ENCODE data around the gene CPED1.

The CPED1 gene

DNA sequence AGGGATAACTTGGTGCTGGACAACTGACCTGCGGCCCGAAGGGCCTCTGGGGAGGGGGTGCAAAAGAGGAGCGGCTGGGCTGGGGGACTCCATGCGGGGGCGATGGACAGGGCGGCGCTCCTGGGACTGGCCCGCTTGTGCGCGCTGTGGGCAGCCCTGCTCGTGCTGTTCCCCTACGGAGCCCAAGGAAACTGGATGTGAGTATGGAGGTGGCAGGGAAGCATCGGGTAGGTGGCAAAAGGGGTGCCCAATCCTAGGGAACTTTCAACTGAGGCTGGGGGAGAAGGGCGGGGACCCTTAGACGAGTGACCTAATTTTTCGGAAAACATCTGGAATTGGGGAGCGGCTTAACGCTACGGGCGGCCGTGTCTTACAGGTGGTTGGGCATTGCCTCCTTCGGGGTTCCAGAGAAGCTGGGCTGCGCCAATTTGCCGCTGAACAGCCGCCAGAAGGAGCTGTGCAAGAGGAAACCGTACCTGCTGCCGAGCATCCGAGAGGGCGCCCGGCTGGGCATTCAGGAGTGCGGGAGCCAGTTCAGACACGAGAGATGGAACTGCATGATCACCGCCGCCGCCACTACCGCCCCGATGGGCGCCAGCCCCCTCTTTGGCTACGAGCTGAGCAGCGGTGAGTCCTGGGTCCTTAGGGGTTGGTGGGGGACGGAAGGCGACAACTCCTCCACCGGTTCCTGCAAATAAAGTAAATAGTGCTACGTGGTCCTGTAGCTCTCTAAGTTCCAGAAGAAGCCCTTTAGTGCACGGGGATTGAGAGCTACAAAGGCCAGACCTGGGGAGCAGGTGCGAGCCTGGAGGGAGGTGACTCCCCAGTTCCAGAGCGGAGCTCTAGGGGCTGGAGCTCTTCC lies 340.9 kb downstream of the CPED1 start:
- DNase-seq (ENCODE audit: insufficient read length, low spot score): no peak
- FAIRE-seq: peak; percentile 55

DNA sequence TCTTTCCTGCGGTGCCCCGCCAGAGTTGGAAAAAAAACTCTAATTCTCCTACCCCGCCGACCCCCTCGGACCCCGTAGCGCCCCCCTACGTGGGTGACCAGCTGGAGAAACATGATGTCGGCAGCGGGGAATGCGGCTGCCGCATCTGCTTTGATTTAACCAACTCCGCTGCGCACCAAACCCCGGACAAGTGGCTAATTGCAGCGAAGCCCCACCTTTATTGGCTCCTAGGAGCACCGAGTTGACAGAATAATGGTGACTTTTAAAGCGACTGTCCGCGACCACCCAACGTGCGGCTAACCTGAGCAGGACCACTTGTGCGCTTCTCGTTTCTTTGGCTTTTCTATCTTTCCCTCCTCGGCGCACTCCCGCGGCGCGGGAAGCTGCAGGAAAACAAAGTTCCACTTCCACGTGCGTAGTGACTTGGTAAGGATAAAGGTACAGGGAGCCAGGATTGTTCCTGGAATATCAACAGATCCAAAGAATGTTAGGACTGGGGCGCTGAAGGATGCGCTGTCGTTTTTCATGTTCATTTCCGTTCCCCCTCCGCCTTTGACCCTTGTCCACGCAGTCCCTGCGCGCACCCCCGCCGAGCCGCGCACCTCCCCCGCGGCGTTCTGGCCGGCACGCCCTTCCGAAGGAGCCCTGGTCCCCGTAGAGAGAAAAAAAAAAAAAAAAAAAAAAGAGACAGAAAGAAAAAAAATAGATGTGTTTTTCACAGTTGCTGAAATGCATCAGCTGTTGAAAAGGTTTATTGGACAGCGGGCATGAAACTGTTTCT lies 341.7 kb downstream of the CPED1 start:
- DNase-seq (ENCODE audit: insufficient read length, low spot score) (no peak), FAIRE-seq (no peak)

DNA sequence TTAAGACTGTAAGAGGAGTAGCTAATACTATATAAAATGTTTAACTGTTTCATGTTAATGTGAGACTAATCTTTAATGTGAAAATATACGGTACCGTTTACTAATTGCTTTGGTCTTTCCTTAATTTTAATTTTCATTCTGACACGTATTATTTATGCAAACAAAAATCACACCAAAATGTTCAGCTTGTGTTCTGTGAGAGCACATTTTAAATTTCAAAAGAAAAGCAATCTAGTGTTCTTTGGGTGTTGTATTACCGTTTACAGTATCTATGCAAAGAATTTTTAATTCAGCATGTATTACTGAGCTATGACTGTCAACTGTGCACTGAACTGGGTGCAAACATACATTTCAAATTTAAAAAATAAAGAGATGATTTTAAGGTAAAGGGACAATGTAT lies 342.5 kb downstream of the CPED1 start:
- no peak for FAIRE-seq

DNA sequence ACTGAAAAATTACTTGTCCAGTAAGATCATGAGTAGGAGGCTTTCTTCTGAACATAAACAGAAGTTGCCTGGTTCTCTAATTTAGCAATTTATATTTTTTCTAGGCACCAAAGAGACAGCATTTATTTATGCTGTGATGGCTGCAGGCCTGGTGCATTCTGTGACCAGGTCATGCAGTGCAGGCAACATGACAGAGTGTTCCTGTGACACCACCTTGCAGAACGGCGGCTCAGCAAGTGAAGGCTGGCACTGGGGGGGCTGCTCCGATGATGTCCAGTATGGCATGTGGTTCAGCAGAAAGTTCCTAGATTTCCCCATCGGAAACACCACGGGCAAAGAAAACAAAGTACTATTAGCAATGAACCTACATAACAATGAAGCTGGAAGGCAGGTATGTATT lies 343.1 kb downstream of the CPED1 start:
- DNase-seq (ENCODE audit: insufficient read length, low spot score) (no peak), FAIRE-seq (no peak)

More for the DNA sequence above, 342.5 kb downstream of the CPED1 start:
- DNase-seq (ENCODE audit: insufficient read length, low spot score): no peak

DNA sequence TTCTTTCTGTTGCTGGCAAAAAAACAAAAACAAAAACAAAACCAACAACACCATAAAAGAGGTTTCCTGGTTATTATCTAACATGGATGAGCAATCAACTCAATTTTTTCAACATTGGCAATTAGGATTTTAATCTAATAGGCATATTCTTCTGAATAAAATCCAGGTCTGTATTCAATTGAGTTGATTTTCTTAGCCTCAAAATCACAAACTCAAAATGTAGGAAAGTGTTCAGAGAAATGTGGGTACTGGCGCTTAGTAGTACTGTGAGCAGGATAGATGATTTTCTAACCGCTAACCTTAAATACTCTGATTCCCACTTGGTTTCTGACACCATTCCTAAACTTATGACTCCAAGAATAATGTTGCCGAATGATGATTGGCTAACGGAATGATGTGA lies 345.9 kb downstream of the CPED1 start:
- FAIRE-seq: no peak

DNA sequence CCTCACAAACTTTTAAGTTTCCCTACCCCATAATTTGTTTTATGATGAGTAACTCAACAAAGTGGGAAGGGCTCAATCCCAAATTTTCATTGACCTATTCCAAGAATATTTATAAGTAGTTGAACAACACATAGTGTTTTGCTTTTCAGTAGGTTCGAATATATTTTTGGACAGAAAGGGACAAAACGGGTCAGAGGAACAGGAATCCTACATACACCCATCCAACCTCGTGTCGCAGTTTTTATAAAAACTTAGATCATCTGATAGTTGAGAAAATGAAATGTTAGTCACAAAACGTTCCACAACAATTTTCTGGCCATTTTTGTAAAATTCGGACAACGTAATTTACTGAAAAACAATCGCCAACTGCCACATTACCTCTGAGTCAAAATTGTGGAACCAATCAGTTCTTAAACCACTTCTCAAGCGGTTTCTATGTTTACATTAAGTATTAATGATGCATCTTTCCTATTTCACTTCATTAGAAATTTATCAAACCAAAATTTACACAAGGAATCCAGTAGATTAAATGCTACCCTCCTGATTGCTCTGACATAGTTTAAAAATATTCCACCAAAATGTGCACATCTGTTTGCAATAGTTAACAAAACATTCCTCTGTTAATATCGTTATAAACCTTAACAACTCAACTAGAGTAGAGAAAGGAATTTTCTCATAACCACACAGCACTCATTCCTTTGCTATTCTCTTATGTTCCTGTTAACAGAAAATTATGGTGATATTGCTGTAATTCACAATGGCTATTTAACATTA lies 346.6 kb downstream of the CPED1 start:
- no peak for FAIRE-seq
- no peak for DNase-seq (ENCODE audit: insufficient read length, low spot score)

More for the DNA sequence above, 345.9 kb downstream of the CPED1 start:
- no peak for DNase-seq (ENCODE audit: insufficient read length, low spot score)

DNA sequence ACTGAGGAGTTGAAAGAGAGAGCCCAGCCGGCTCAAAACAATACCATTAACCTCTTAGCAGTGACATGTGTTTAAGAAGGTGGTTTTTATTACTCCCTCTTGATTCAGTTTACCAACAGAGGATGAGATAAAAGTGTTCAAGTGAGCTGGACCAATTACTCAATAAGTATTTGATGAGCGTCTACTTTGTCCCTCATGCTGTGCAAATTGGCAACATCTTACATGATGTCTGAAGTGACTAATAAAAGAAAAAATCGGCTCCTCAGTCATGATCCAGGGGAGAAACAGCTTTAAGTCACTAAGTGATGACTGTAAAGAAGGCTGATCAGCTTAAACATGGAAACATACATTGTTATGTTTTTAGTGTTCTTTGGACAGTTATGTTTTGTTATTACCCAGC lies 348.1 kb downstream of the CPED1 start:
- DNase-seq (ENCODE audit: insufficient read length, low spot score) (no peak), FAIRE-seq (no peak)

DNA sequence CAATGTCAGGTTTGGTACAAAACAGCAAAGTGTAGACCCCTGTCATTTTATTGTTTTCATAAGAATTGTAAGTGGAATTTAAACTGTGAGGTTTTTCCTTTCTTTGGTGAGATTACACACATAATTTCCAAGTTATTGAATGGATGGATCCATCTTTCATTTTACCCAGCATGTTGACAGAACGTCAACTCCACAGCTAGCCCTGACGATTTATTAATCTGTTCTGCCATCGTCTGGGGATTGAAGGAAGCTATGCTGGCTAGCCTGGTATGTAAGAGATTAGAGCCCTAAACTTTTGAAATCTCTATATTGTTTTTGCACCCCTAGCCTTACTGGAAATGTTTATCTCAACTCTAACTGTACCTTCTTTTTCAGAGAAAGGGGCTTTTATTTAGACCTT lies 348.9 kb downstream of the CPED1 start:
- DNase-seq (ENCODE audit: insufficient read length, low spot score) (no peak), FAIRE-seq (no peak)

DNA sequence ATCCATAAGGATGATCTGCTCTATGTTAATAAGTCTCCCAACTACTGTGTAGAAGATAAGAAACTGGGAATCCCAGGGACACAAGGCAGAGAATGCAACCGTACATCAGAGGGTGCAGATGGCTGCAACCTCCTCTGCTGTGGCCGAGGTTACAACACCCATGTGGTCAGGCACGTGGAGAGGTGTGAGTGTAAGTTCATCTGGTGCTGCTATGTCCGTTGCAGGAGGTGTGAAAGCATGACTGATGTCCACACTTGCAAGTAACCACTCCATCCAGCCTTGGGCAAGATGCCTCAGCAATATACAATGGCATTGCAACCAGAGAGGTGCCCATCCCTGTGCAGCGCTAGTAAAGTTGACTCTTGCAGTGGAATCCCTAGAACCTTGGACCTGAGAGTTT lies 350.6 kb downstream of the CPED1 start:
- FAIRE-seq (no peak), DNase-seq (ENCODE audit: insufficient read length, low spot score) (no peak)

DNA sequence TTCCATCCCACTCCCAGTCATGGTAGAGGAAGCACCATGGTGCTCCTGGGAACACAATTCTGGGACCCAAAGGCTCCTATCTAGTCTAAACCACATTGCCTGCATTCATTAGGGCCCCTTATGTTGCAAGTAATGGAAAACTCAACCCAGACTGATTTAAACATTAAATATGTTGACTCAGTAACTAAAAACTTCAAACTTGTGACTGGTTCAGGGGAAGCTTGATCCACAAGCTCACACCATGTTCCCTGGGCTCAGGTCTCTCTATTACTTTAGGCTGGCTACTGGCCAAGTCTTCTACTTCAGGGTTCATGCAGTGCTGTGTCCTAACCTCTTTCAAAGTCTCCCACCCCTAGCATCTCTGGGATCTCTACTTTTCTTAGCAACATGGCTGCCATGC lies 353.4 kb downstream of the CPED1 start:
- no peak for DNase-seq (ENCODE audit: insufficient read length, low spot score)

DNA sequence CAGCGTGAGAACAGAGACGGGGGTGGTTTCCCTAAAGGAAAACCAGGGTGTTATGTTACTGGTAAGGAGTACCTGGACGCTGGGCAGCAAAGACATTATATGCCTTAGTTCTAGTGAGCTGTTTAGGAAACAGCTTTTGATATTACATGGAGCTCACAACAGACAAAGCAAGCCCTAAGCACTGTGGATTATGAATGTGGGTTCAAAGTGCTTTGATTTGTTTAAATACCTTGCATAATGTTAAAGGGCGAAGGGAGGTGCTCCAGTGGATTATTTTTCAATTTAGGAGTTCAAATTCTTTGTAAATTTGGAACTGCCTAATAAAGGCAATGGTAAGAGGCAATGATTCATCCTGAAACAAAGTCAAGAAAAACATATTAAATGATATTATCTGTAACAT lies 354.1 kb downstream of the CPED1 start:
- FAIRE-seq: no peak
- DNase-seq (ENCODE audit: insufficient read length, low spot score): no peak

More for the DNA sequence above, 353.4 kb downstream of the CPED1 start:
- no peak for FAIRE-seq

DNA sequence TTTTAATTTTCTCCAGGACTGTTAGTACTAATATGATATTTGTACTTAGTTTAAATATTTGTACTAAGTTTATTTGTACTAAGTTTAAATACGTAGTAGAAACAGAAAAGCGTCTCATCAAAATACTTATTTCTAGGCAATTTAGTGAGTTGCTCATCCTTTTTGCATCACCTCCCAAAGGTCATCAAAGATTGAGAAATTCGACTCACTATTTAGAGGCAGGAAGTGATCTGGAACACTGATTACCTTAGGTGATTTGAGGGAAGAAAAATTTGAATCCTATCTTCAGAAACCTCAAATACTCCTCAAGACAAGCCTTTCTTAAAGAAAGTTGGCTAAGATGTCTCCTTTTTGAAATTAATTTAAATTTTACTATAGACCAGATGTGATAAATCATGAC lies 354.8 kb downstream of the CPED1 start:
- no peak for FAIRE-seq
- DNase-seq (ENCODE audit: insufficient read length, low spot score): no peak

DNA sequence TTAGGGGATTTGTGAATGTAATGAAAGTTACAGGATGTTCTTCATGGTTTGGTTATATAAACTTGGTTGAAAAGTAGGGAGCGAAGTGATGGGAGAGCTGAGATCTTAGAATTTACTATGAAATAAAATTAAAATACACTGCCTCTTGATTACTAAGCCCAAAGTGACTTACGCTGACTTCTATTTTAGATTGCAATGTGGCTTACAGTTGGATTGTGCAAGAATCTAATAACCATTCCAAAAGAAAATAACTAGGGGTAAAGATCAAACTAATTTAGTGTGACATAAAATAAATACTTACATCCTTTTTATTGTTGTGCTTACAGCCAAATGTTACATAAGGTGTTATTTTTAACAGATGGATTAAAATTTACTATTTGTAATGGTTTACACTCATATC lies 355.6 kb downstream of the CPED1 start:
- no peak for FAIRE-seq
- DNase-seq (ENCODE audit: insufficient read length, low spot score): no peak

DNA sequence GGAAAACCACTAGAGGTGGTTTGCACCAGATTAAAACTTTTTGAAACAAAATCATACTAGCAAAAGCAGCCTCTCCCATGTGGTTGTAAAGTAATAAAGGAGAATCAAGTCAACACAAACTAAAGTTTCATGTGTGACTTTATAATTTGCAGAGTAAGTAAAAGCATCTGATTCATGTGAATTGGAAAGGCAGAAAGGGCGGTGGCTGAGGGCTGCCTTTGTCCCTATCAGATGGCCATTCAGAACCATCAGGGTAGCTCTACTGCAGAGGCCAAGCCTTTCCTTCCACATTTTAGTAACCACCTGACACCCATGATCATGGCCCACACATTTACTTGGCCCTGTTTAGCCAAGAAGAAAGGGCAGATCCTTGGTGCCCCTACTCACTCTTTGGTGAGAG lies 356.0 kb downstream of the CPED1 start:
- FAIRE-seq (no peak), DNase-seq (ENCODE audit: insufficient read length, low spot score) (no peak)
